ENCODE results near the gene IRF2.

The IRF2 gene

GRCh38 chr4:184385705-184386141 lies 88.6 kb downstream of the IRF2 start:
- Histone ChIP-seq H3K27me3 (ENCODE audit: insufficient read depth, low read depth) (no peaks in the 10 kb centered on the region), H3K9ac (peak overlapping the region; percentile 67; the same call in 1 of the 2 replicates), H3K79me2 (ENCODE audit: insufficient read depth, low read depth) (peaks cover 12% of the 10 kb centered on the region), H4K20me1 (ENCODE audit: insufficient read depth) (no peaks in the 10 kb centered on the region), H3K27ac (peak overlapping the region; percentile 90), H3K4me1 (ENCODE audit: low read depth, poor library complexity, severe bottlenecking) (peaks cover 74% of the 10 kb centered on the region), H3K36me3 (ENCODE audit: insufficient read depth) (no peaks in the 10 kb centered on the region; the same call in 1 of the 2 replicates), H3K4me3 (IDR thresholded peaks at IDR 0.05; ENCODE audit: insufficient read depth, low read depth, low read length) (no peak overlapping the region), H3K4me2 (peak overlapping the region; percentile 91), H2AFZ (ENCODE audit: low read depth) (no peak overlapping the region)
- TF ChIP-seq, protein P1, sequence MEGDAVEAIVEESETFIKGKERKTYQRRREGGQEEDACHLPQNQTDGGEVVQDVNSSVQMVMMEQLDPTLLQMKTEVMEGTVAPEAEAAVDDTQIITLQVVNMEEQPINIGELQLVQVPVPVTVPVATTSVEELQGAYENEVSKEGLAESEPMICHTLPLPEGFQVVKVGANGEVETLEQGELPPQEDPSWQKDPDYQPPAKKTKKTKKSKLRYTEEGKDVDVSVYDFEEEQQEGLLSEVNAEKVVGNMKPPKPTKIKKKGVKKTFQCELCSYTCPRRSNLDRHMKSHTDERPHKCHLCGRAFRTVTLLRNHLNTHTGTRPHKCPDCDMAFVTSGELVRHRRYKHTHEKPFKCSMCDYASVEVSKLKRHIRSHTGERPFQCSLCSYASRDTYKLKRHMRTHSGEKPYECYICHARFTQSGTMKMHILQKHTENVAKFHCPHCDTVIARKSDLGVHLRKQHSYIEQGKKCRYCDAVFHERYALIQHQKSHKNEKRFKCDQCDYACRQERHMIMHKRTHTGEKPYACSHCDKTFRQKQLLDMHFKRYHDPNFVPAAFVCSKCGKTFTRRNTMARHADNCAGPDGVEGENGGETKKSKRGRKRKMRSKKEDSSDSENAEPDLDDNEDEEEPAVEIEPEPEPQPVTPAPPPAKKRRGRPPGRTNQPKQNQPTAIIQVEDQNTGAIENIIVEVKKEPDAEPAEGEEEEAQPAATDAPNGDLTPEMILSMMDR (conservative IDR thresholded peaks at IDR 0.05; ENCODE audit: low read depth, low read length): no peak

- H2AFZ ChIP-seq (ENCODE audit: low read depth): no peak overlapping the region
- peak overlapping the region; percentile 67 for H3K9ac ChIP-seq
- TF ChIP-seq, protein P1 (conservative IDR thresholded peaks at IDR 0.05; ENCODE audit: low read depth, low read length): no peak
- no peaks in the 10 kb centered on the region for H3K27me3 ChIP-seq (ENCODE audit: insufficient read depth, low read depth)
- H3K27ac ChIP-seq: peak overlapping the region; percentile 90
- no peaks in the 10 kb centered on the region for H4K20me1 ChIP-seq (ENCODE audit: insufficient read depth)
- no peaks in the 10 kb centered on the region for H3K36me3 ChIP-seq (ENCODE audit: insufficient read depth)
- peaks cover 20% of the 10 kb centered on the region for H3K79me2 ChIP-seq (ENCODE audit: insufficient read depth, low read depth)
- no peak overlapping the region for H3K4me3 ChIP-seq (IDR thresholded peaks at IDR 0.05; ENCODE audit: insufficient read depth, low read depth, low read length)
- peaks cover 81% of the 10 kb centered on the region for H3K4me1 ChIP-seq (ENCODE audit: low read depth, poor library complexity, severe bottlenecking)
- peak overlapping the region; percentile 91 for H3K4me2 ChIP-seq
Measured at GRCh38 chr4:184384810-184385557, 89.4 kb downstream of the IRF2 start.

- Histone ChIP-seq H3K9ac (peak overlapping the region; percentile 67), H3K4me3 (IDR thresholded peaks at IDR 0.05; ENCODE audit: insufficient read depth, low read depth, low read length) (no peak overlapping the region), H3K4me1 (ENCODE audit: low read depth, poor library complexity, severe bottlenecking) (peaks cover 89% of the 10 kb centered on the region), H4K20me1 (ENCODE audit: insufficient read depth) (no peaks in the 10 kb centered on the region), H3K4me2 (peak overlapping the region; percentile 91), H3K27me3 (ENCODE audit: insufficient read depth, low read depth) (no peaks in the 10 kb centered on the region), H3K79me2 (ENCODE audit: insufficient read depth, low read depth) (peaks cover 25% of the 10 kb centered on the region), H2AFZ (ENCODE audit: low read depth) (no peak overlapping the region), H3K27ac (peak overlapping the region; percentile 90), H3K36me3 (ENCODE audit: insufficient read depth) (no peaks in the 10 kb centered on the region)
- TF ChIP-seq, protein P1 (conservative IDR thresholded peaks at IDR 0.05; ENCODE audit: low read depth, low read length): no peak
Measured at GRCh38 chr4:184384056-184384809, 90.1 kb downstream of the IRF2 start.

GRCh38 chr4:184383497-184384055 lies 90.8 kb downstream of the IRF2 start:
- H3K27me3 ChIP-seq (ENCODE audit: insufficient read depth, low read depth): no peaks in the 10 kb centered on the region
- no peaks in the 10 kb centered on the region for H3K36me3 ChIP-seq (ENCODE audit: insufficient read depth)
- H3K27ac ChIP-seq: peak overlapping the region; percentile 90
- peaks cover 94% of the 10 kb centered on the region for H3K4me1 ChIP-seq (ENCODE audit: low read depth, poor library complexity, severe bottlenecking)
- peak overlapping the region; percentile 67 for H3K9ac ChIP-seq
- H3K4me3 ChIP-seq (IDR thresholded peaks at IDR 0.05; ENCODE audit: insufficient read depth, low read depth, low read length): no peak overlapping the region
- H3K4me2 ChIP-seq: peak overlapping the region; percentile 91
- H2AFZ ChIP-seq (ENCODE audit: low read depth): no peak overlapping the region; the same call in 1 of the 2 replicates
- no peaks in the 10 kb centered on the region for H4K20me1 ChIP-seq (ENCODE audit: insufficient read depth)
- TF ChIP-seq, protein P1 (conservative IDR thresholded peaks at IDR 0.05; ENCODE audit: low read depth, low read length): no peak
- H3K79me2 ChIP-seq (ENCODE audit: insufficient read depth, low read depth): peaks cover 27% of the 10 kb centered on the region
